Endothelial cell of hepatic sinusoid (primary cell): ENCODE measurements around the gene BASP1.
"Not testable (repeated sequence)": the region's sequence is repeated elsewhere in the genome, so short reads cannot be mapped to it uniquely, and the experiment has no call there.

Experiments used
- in situ Hi-C: cut with HindIII; loops from 2 replicates; pipeline ENCODE4 v1.10.0; 2017; ENCODE audit warnings: low sequenced_read_pairs

Gene BASP1

GRCh38 chr5:17243287-17244063 is 26.0 kb downstream of the BASP1 start:
- in situ Hi-C loops, result no loop called here

GRCh38 chr5:17249029-17249634 is 31.7 kb downstream of the BASP1 start:
- in situ Hi-C loops, result no loop called here

- in situ Hi-C loops, result not testable (repeated sequence)
These were observed 32.4 kb downstream of the BASP1 start for GRCh38 chr5:17249841-17250240.

- in situ Hi-C loops, result no loop called here
These were observed 35.1 kb downstream of the BASP1 start for GRCh38 chr5:17252543-17252942.

- in situ Hi-C loops, result no loop called here
These were observed 38.1 kb downstream of the BASP1 start for GRCh38 chr5:17255471-17256021.

GRCh38 chr5:17256171-17256570 is 38.7 kb downstream of the BASP1 start:
- in situ Hi-C loops, result no loop called here

- in situ Hi-C loops, result no loop called here
These were observed 39.4 kb downstream of the BASP1 start for GRCh38 chr5:17256839-17257238.

- in situ Hi-C loops, result no loop called here
These were observed 40.4 kb downstream of the BASP1 start for GRCh38 chr5:17257705-17258273.

GRCh38 chr5:17258431-17258830 is 41.0 kb downstream of the BASP1 start:
- in situ Hi-C loops, result no loop called here

GRCh38 chr5:17259012-17259411 is 41.6 kb downstream of the BASP1 start:
- in situ Hi-C loops, result not testable (repeated sequence)

- in situ Hi-C loops, result no loop called here
These were observed 42.3 kb downstream of the BASP1 start for GRCh38 chr5:17259630-17260257.

- in situ Hi-C loops, result no loop called here
These were observed 43.1 kb downstream of the BASP1 start for GRCh38 chr5:17260549-17260948.

GRCh38 chr5:17261075-17261474 is 43.6 kb downstream of the BASP1 start:
- in situ Hi-C loops, result no loop called here

GRCh38 chr5:17265041-17265440 is 47.6 kb downstream of the BASP1 start:
- in situ Hi-C loops, result no loop called here

- in situ Hi-C loops, result no loop called here
These were observed 49.7 kb downstream of the BASP1 start for GRCh38 chr5:17267106-17267505.

- in situ Hi-C loops, result no loop called here
These were observed 51.8 kb downstream of the BASP1 start for GRCh38 chr5:17269201-17269600.

GRCh38 chr5:17272111-17272510 is 54.7 kb downstream of the BASP1 start:
- in situ Hi-C loops, result no loop called here

GRCh38 chr5:17275289-17276158 is 58.1 kb downstream of the BASP1 start:
- in situ Hi-C loops, result no loop called here

- in situ Hi-C loops, result no loop called here
These were observed 59.0 kb downstream of the BASP1 start for GRCh38 chr5:17276445-17276844.

- in situ Hi-C loops, result no loop called here
These were observed 60.5 kb downstream of the BASP1 start for GRCh38 chr5:17277907-17278306.

GRCh38 chr5:17278931-17279330 is 61.5 kb downstream of the BASP1 start:
- in situ Hi-C loops, result no loop called here
